T-helper 1 cell treated with Interleukin-12 subunit alpha and Interleukin-12 subunit beta and Interleukin-4 antibody, amounts not matched to agents 30 μg/mL and 1 μg/mL, for 36 hours (primary cell): ENCODE results near the gene SEC61A1.

Experiments
- H3K27ac Mint-ChIP-seq: one replicate; pipeline ENCODE4 v1.8.0; 2021; ENCODE audit warnings: mild to moderate bottlenecking, mixed read lengths
- H3K27me3 Mint-ChIP-seq: one replicate; pipeline ENCODE4 v1.8.0; 2021; ENCODE audit warnings: low read depth, mixed read lengths
- H3K36me3 Mint-ChIP-seq: one replicate; pipeline ENCODE4 v1.8.0; 2021; ENCODE audit warnings: low read depth, mixed read lengths
- H3K4me1 Mint-ChIP-seq: one replicate; pipeline ENCODE4 v1.8.0; 2021; ENCODE audit warnings: low read depth, mixed read lengths
- H3K4me3 Mint-ChIP-seq: one replicate; pipeline ENCODE4 v1.8.0; 2021; ENCODE audit warnings: mild to moderate bottlenecking, moderate library complexity, mixed read lengths
- H3K9me3 Mint-ChIP-seq: one replicate; pipeline ENCODE4 v1.8.0; 2021; ENCODE audit warnings: mixed read lengths

Gene SEC61A1

DNA sequence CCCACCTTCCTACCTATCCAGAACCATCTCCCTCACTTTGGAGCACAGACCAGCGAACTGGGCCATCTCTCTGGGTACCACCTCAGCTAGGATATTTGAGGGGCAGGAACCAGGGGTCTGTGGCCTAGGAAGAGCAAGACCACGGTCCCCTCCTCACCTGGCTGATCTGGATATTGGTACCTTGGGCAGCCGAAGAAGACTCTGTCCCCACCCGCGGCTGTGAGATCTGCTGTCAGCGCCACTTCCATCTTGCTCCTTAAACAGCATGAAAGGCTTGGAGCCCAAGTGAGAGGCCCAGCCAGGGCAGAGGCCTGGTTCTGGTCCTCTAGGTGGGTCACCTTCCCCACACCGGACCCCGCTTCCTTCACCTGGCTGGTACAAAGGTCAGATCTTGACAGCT, 26.6 kb downstream of the SEC61A1 start:
- peaks cover 20% of the 10 kb centered on the region for H3K36me3 Mint-ChIP-seq
- H3K4me3 Mint-ChIP-seq: no peak overlapping the region

DNA sequence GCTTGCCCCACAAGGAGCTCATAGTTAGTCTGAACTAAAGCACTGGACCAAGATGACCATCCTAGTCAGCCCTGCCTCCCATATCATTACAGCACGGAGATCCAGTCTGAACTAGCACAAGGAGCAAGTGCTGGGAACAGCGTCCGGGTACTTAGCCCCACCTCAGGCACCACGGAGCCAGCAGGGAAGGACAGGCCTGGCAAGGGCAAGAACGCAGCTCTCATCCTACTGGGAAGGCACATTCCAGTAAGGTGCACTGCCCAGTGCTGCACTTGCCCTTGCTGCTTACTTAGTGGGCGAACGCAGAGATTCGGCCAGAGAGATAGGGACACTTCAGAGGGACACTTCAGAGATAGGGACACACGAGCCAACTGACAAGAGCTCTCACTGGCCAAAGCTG, 27.6 kb downstream of the SEC61A1 start:
- no peaks in the 10 kb centered on the region for H3K9me3 Mint-ChIP-seq
- no peak overlapping the region for H3K27ac Mint-ChIP-seq
- H3K36me3 Mint-ChIP-seq: peaks cover 23% of the 10 kb centered on the region
- no peak overlapping the region for H3K4me3 Mint-ChIP-seq
- peaks cover 12% of the 10 kb centered on the region for H3K4me1 Mint-ChIP-seq
- H3K27me3 Mint-ChIP-seq: no peaks in the 10 kb centered on the region

More for the DNA sequence above, 26.6 kb downstream of the SEC61A1 start:
- H3K4me1 Mint-ChIP-seq: peaks cover 13% of the 10 kb centered on the region
- H3K9me3 Mint-ChIP-seq: no peaks in the 10 kb centered on the region
- no peaks in the 10 kb centered on the region for H3K27me3 Mint-ChIP-seq
- H3K27ac Mint-ChIP-seq: no peak overlapping the region

DNA sequence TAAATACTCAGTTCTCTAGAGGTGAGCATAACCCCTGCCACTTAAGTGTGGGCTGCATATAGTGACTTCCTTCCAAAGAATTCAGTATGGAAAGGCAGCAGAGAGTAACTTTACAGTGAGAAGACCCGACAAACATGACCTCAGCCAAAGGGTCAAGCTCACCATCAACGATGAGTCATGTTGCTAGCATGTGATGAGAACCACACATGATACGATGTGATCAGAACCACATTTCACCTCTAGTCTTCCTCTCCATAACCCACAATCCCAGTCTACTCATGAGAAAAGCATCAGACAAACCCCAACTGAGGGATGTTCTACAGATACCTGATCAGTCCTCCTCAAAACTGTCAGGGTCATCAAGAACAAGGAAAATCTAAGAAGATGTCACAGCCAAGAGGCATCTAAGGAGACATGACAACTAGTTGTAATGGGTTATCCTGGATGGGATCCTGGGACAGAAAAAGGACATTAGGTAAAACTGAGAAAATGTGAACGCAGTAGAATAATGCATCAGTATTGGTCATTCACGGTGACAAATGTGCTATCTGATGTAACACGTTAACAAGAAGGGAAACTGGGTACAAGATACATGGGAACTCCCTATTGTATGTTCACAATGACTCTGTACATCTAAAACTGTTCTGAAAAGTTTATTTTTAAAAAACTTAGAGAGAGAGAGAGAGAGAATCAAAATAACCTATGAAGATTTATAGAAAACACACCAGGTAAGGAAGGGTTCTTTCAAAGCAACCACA, 28.3 kb downstream of the SEC61A1 start:
- Mint-ChIP-seq H3K9me3 (no peaks in the 10 kb centered on the region), H3K27ac (no peak overlapping the region), H3K27me3 (no peaks in the 10 kb centered on the region), H3K4me1 (peaks cover 5% of the 10 kb centered on the region), H3K36me3 (peaks cover 23% of the 10 kb centered on the region), H3K4me3 (no peak overlapping the region)

DNA sequence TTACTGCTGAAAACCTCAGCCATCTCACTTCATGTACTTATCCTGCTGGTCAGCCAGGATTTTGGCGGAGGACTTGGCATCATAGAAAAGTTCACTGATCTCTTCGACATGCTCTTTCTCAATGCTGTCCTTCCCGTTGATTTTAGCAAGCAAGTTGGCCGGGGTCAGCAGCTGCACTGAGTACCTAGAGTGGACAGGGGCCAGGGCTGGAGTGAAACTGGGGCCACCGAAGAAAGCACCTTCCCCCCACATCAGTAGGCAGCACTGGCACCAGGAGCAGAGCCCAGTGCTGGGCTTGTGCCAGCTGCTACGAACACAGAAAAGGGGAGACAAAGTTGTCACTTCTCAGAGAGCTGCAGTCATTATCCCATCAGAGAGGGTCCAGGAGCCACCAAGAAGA, 29.0 kb downstream of the SEC61A1 start:
- H3K27me3 Mint-ChIP-seq: no peaks in the 10 kb centered on the region
- H3K4me1 Mint-ChIP-seq: no peaks in the 10 kb centered on the region
- H3K27ac Mint-ChIP-seq: no peak overlapping the region
- no peaks in the 10 kb centered on the region for H3K9me3 Mint-ChIP-seq
- H3K4me3 Mint-ChIP-seq: no peak overlapping the region
- peaks cover 25% of the 10 kb centered on the region for H3K36me3 Mint-ChIP-seq

DNA sequence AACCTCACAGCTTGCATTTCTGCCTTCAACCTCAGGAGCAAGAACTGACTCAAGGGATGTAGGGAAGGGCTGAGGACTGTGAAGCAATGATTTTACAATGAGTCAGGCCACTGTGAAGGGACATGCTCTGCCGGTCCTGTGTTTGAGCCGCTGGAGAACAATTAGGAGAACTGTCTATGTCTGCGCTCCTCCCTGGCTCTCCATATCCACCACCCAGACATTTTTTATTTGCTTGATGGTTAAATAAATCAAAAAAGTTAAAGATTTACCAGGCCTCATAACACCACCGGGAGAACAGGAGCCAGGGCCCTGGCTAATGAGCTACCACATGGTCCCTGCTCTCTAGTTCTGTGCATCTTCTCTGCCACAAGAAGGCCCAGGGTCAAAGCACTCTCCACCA, 29.6 kb downstream of the SEC61A1 start:
- H3K4me1 Mint-ChIP-seq: no peaks in the 10 kb centered on the region
- peaks cover 28% of the 10 kb centered on the region for H3K36me3 Mint-ChIP-seq
- H3K9me3 Mint-ChIP-seq: no peaks in the 10 kb centered on the region
- no peak overlapping the region for H3K4me3 Mint-ChIP-seq
- no peak overlapping the region for H3K27ac Mint-ChIP-seq
- H3K27me3 Mint-ChIP-seq: no peaks in the 10 kb centered on the region

DNA sequence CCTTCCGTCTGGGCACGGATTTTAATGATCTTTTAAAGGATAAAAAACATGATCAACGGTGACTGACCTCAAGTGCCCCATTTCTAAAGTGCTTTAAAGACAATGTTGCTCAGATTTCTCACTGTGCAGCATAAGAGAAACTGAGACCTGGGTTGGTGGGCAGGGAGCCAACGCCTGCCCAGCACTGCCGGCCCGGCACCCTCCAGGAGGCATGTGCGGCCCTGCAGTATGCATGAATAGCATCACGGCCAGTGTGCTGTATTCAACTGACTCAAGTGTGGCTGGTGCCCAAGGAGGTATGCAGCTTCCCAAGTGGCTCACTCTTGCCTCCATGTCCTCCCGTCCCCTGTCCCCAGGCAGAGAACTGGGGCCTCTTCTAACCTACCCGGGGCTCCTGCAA, 30.3 kb downstream of the SEC61A1 start:
- Mint-ChIP-seq H3K27me3 (no peaks in the 10 kb centered on the region), H3K4me1 (no peaks in the 10 kb centered on the region), H3K36me3 (peaks cover 30% of the 10 kb centered on the region), H3K9me3 (no peaks in the 10 kb centered on the region), H3K4me3 (no peak overlapping the region), H3K27ac (no peak overlapping the region)

DNA sequence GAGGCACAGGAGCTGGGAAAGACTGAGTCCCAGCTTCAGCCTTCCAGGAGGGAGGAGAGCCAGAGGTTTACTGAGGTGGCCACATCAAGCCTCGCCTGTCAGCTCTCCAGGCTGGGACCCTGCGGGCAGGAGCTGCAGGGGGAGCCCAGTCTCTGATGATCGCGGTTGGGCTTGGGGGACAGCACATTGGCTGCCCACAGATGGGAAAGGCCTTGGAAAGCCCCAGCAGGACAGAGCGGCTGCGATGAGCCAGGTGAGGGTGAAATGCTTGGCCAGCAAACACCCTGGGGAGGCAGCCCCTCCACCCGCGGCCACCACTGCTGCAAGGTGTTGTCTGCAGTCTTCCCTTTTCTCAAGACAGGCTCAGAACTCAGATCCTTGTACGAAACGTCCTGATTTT, 31.2 kb downstream of the SEC61A1 start:
- H3K27me3 Mint-ChIP-seq: no peaks in the 10 kb centered on the region
- no peak overlapping the region for H3K27ac Mint-ChIP-seq
- H3K4me1 Mint-ChIP-seq: no peaks in the 10 kb centered on the region
- H3K4me3 Mint-ChIP-seq: no peak overlapping the region
- no peaks in the 10 kb centered on the region for H3K9me3 Mint-ChIP-seq
- peaks cover 27% of the 10 kb centered on the region for H3K36me3 Mint-ChIP-seq

DNA sequence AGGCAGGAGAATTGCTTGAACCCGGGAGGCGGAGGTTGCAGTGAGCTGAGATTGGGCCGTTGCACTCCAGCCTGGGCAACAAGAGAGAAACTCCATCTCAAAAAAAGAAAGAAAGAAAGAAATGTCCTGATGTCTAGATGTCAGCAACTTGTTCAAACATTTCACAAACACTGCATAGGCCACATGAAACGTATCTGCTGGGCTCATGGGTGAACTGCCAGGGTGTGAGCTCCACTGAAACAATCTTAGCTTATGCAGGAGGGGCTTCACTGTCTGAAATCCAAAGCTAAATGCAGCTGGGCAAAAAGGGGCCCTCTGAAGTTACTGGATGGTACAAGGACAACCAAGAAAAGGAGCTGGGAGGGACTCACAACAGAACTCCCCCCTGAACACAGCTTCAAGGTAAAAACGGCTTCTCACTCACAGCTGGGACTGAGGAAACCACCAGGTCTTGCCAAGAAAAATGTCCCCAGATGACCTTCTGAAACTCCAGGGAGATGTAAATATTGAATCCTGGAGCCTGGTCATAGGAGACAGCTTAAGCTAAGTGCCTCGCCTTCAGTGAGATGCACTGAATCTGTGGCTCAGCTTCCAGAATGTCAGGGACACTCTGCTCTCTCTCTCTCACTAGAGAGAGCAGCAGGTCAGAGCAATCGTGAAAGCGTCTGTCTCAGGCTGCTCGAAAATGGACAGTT, 31.9 kb downstream of the SEC61A1 start:
- Mint-ChIP-seq H3K36me3 (peaks cover 25% of the 10 kb centered on the region), H3K4me3 (no peak overlapping the region)

DNA sequence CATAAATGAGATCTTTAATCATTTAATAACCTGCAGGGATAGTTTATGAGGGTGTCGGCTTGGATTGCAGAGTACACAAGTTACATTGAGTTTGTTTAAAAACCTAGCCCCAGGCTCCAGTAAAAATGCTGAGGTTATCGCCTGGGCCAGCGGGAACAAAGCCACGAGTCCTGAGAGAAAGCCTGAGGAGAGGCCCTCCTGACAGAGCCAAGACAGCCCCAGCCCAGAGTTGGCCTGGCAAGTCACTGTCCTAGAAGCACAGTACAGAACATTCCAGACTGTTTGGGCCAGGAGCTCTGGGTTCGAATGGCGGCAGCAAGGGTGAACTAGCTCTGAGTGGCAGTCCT, 32.4 kb downstream of the SEC61A1 start:
- Mint-ChIP-seq H3K36me3 (peaks cover 22% of the 10 kb centered on the region), H3K27me3 (no peaks in the 10 kb centered on the region), H3K27ac (no peak overlapping the region), H3K4me1 (no peaks in the 10 kb centered on the region), H3K4me3 (no peak overlapping the region), H3K9me3 (no peaks in the 10 kb centered on the region)

More for the DNA sequence above, 31.9 kb downstream of the SEC61A1 start:
- Mint-ChIP-seq H3K9me3 (no peaks in the 10 kb centered on the region), H3K27me3 (no peaks in the 10 kb centered on the region), H3K27ac (no peak overlapping the region), H3K4me1 (no peaks in the 10 kb centered on the region)

DNA sequence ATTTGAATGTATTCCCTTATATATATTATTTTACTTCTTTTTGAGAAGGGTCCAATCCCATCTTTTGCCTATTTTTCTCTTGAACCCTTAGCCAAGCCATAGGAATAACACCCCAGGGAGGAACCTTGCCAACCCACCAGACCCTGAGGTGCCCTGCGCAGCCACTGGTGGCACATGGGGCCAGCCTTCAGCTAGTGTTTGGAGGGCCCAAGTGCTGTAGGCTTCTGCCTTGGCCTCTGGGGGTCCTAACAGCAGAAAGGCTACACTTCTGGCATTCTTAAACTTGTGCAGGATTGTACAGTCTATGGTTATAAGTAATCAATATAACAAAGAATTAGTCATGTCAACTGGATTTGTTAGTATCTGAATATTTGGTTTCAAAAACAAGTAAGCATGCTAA, 36.9 kb downstream of the SEC61A1 start:
- H3K4me1 Mint-ChIP-seq: no peaks in the 10 kb centered on the region
- no peak overlapping the region for H3K4me3 Mint-ChIP-seq
- H3K27me3 Mint-ChIP-seq: no peaks in the 10 kb centered on the region
- peaks cover 12% of the 10 kb centered on the region for H3K36me3 Mint-ChIP-seq
- no peak overlapping the region for H3K27ac Mint-ChIP-seq
- no peaks in the 10 kb centered on the region for H3K9me3 Mint-ChIP-seq

DNA sequence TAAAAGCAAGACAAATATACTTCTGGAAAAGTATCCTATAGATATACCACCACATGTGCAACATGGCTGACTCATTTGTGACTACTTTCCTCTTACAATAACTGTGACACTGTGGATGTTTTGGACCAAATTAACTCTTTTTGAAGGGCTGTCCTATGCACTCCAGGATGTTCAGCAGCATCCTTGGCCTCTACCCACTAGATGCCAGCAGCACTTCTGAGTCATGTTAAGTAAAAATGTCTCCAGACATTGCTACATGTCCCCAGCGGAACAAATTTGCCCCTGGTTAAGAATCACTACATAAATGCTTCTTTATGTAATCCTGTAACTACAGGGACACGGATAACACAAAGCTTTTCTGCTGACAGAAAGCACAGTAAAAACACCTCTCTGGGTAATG, 39.3 kb downstream of the SEC61A1 start:
- H3K4me1 Mint-ChIP-seq: peaks cover 11% of the 10 kb centered on the region
- H3K4me3 Mint-ChIP-seq: no peak overlapping the region
- no peak overlapping the region for H3K27ac Mint-ChIP-seq
- H3K36me3 Mint-ChIP-seq: peaks cover 16% of the 10 kb centered on the region
- H3K9me3 Mint-ChIP-seq: no peaks in the 10 kb centered on the region
- H3K27me3 Mint-ChIP-seq: no peaks in the 10 kb centered on the region

DNA sequence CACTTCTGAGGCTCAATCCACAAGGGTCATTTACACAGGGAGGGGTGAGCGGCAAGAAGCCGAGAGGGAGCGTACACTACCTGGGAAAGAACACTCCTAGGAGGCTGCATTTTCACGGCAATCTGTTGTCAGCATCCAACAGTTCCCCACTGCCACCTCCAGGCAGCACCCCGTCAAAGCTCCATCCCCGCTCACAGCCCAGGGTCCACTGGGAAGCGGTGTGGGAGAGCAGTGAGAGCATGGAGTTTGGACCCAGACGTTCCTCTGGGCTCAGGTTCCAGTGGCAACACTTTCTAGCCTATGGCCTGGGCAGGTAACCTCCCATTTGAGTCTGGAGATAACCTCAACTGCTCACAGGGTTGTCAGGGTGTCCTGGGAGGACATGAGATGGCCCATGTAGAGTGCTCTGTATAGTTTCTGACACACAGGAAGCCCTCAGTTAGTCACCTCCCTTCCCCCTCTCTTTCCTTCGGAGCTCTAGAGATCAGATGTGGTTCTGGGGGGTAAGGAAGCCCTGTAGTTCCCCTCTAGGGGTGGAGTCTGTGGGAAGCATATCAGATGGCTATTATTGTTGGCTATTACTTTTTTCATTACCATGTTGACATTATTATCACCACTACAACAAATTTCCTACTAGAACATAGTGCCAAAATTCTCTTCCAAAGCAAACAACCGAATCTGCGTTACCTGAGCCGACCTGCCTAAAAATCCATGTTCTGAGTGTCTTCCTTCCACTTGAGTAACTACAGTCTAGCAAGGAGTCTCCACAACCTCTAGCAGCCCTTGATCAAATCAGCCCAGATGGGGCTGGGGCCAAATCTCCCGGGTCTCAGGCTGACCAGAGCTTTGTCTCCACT, 42.3 kb downstream of the SEC61A1 start:
- Mint-ChIP-seq H3K9me3 (no peaks in the 10 kb centered on the region), H3K36me3 (peaks cover 24% of the 10 kb centered on the region), H3K27ac (peak overlapping the region; percentile 11), H3K27me3 (no peaks in the 10 kb centered on the region), H3K4me3 (no peak overlapping the region), H3K4me1 (peaks cover 11% of the 10 kb centered on the region)

DNA sequence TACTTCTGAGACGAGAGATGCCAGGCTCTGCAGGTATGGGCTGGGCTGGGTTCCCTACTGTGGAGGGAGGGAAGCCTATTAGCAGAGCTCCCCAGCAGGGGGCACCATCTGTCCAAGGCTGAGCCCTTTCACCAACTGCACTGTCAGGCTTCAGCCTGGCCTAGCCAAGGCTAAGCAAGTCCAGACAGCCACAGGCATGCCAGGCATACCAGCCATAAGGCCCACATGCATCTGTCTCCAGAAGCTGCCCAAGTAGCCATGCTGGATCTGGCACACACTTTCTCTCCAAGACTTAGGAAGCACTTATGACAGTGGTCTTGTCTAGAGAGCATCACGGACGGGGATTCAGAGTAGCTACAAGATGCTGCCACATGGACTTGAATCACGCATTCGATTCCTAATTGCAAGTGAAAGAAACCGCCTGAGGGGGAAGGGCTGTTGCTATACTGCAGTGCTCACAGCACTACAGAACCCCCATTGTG, 43.0 kb downstream of the SEC61A1 start:
- peaks cover 13% of the 10 kb centered on the region for H3K4me1 Mint-ChIP-seq
- no peak overlapping the region for H3K4me3 Mint-ChIP-seq
- H3K36me3 Mint-ChIP-seq: peaks cover 27% of the 10 kb centered on the region
- no peak overlapping the region for H3K27ac Mint-ChIP-seq
- no peaks in the 10 kb centered on the region for H3K9me3 Mint-ChIP-seq
- H3K27me3 Mint-ChIP-seq: no peaks in the 10 kb centered on the region

DNA sequence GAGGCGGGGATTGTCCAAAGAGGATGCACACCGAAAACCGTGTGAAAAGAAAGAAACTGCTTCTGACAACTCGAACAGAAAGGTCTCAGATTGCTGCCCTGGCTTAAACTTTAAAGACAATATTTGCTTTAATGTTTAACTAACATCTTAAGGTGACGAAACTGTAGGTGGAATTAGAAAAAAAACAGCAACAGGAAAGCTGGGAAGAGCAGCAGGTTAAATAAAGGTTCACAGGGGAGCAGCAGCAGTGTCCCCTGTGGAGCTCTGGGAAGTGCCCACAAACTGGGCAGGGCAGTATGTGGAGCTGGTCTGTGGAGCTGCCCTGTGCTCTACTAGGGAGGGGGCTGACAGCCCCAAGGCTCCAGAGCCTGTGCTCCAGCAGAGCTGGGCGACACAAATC, 46.0 kb downstream of the SEC61A1 start:
- Mint-ChIP-seq H3K36me3 (peaks cover 26% of the 10 kb centered on the region), H3K27ac (no peak overlapping the region), H3K4me3 (no peak overlapping the region), H3K4me1 (peaks cover 13% of the 10 kb centered on the region), H3K9me3 (no peaks in the 10 kb centered on the region), H3K27me3 (no peaks in the 10 kb centered on the region)
